Putamen (tissue), 1 donor: ENCODE results near the gene PCDHGA5.
"Not testable (repeated sequence)": the region's sequence is repeated elsewhere in the genome, so short reads cannot be mapped to it uniquely, and the experiment has no call there.

Source experiments
- DNase-seq: peaks from one replicate; pipeline ENCODE4 v3.0.0-alpha.2; 2016; ENCODE audit warnings: low spot score

The PCDHGA5 gene

DNA sequence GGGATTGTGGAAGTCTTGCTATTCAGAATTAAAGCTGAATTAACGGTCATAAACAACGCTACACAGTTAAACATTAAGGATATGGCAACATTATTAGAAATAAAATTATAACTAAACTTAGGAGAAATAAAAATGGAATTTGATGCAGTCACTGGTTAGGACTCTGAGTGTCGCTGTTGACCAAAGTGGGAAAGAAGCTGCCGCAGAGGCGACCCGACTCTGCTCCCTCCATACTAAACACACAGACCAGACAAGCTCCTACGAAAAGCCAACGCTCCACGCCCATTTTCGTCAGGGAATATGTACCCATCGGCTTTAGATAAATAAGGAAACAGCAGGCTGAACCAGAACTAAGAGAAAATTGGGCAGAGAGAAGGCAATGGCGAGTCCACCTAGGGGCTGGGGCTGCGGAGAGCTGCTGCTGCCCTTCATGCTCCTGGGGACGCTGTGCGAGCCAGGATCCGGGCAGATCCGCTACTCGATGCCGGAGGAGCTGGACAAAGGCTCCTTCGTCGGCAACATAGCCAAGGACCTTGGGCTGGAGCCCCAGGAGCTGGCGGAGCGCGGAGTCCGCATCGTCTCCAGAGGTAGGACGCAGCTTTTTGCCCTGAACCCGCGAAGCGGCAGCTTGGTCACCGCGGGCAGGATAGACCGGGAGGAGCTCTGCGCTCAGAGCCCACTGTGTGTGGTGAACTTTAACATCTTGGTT, at the start of gene PCDHGA5:
Gene PCDHGA5, plus strand, starts transcription at position 211 of the 709 bp plus-strand sequence. Its CDS starts 169 bp downstream, at position 380.
- no peak for DNase-seq

DNA sequence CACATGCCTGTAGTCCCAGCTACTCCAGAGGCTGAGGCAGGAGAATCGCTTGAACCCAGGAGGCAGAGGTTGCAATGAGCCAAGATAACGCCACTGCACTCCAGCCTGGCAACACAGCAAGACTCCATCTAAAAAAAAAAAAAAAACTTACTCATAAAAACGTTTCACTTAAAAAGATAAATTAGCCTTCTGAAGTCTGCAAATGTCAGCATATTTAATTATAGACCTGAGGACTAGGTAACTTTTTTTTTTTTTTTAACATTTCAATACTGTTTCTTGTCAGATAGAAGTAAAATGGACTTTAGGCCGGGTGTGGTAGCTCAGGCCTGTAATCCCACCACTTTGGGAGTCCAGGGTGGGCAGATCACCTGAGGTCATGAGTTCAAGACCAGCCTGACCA, 47.0 kb upstream of the PCDHGA5 start:
- DNase-seq, result not testable (repeated sequence)

DNA sequence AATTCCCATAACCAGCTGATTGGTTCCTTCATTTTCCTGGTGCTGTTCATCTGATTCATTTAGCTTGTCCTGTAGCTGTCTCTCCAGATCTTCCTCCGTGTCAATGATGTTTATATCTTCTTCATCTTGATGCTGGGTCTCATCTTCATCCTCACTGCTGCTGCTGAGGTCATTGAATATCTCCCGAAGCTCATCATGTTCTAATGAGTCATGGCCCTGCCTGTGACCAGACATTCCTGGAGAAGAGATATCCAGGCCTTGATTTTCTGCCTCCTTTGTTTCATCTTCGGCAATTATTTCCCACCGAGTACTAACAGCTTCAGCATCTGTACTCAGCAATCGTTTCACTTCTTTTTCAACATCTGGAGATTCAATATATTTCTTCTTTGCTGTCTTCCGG, 44.8 kb upstream of the PCDHGA5 start:
- DNase-seq, result no peak

DNA sequence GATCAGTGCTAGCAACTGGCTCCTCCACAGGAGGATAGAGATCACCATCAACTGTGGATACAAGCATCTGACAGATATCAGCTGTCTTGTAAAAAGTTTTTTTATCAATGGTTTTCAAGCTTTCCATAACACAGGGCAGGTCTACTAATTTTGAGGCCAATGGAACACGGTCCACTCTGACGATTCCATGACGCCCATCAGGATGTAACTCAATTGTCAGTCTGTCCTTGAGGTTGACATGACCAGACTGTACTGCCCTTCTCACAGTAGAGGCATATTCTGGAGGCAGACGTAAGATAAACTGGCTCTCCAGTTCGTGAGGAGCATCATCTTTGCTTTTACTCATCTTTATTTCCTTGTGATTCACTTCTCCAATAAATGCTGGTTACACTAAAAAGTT, 44.3 kb upstream of the PCDHGA5 start:
- DNase-seq, result no peak

DNA sequence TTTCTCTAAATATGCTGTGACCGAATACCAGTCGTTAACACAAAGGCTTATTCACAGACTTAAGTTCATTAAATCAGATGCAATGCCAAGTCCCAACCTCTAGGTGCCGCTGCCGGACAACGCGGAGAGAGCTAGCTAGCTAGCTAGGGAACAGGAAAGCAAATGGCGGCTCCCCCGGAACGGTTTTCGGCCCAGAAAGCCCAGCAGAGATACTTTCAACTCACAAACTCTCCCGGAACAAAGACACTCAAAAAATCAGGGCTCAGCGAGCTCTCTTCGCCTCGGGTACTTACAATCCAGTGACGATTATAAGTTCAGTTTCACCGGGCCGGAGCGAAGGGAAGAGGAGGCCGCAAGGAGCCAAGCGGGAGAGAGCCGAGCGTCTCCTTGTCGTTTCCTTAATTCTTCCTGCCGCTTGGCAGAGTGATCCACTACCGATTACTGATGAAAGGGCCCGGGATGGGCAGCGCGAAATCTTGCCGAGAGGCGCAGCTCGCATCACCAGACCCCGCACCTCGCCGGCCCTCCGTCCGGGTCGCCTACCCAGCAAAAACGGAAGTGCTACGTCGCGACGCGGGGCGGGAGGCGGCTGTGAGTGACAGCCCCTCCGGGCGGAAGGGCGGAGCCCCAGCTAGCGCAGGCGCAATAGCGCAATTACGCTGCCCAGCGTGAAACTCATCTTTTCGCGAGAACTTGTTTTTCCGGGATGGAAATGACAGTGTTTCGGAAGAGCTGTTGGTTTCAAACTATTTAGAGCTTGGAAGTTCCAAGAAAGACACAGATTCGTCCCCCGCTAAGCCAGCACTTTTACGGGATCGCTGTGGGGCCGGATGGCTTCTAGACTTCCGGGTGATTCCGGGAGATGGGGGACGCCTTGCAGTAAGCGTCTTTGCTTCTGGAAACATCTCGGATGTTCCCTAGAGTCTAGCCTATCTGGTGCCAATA, 43.5 kb upstream of the PCDHGA5 start, which contains the start of gene TAF7:
Gene TAF7, minus strand, starts transcription at position 560 of the 945 bp plus-strand sequence. CDS start 740 bp downstream, outside the sequence.
- peak; percentile 93 for DNase-seq

DNA sequence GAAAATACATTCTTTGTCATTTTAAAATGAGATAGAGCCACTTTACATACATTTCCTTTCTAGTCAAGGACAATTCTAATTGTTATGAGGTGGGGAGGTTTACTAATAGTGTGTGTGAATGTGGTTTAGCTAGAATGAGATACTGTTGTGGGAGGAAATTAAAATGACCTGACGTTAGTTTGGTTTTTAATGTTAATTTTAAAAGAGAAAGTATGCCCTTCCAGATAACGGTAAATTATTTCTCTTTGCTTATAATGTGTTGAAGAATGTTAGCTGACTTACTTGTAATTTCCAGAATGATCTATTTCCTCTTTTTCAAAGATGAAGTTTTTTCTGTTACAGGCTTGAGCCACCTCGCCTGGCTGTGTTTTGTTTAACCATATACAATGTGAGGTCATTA, 41.7 kb upstream of the PCDHGA5 start:
- DNase-seq, result no peak

DNA sequence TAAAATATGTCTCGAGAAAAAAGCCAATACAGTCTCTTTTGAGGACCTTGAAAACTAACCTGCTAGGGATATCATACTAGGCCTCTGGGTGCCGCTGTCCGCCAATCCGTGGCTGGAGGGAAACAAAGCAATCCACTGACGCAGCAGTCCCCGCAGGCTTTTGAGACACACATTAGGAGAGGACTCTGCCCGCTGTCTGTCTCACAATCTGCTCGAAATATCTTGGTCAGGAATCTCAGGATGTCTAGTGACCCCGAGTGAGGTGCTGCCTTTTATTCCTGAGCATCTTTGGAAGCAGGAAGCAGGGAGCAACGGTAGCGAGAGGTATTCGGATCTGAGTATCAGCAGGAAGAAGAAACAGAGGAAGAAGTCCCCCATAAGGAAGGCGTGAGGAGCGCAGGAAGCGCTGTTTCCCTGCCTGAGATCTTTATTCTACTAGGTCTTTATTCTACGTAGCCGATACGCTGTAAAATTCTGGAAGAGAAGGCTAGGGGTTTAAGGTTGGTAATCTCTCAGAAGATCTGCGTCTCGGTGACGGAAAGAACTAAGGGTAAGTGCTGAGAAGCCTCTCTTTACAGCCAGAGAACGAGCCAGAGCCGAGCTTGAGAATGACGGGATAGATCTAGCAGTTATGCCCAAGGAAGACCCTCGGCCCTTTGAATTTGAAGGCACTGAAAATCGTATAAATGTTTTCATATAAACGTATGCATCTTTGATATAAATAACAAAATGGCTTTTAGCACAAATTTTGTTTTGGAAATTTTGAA, 37.7 kb upstream of the PCDHGA5 start:
- DNase-seq, result peak; percentile 72

DNA sequence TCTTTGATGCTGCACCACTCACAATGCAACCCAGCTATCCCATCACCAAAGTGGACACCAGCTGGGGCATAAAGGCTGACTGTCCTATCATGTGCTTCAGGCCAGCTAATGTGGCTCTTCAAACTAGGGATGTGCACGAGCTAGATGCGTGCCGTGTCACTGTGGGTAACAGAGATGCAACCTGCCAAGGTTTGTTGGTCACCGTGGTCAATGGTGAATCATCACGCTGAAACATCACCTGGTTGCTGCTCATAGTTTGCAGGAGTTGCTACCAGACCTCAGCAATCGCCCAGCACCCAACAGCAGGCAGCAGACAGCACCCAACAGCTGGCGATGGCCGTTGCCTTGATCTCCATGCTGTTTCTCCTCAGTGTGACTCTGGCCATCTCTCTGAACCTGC, 35.7 kb upstream of the PCDHGA5 start:
- DNase-seq, result no peak

DNA sequence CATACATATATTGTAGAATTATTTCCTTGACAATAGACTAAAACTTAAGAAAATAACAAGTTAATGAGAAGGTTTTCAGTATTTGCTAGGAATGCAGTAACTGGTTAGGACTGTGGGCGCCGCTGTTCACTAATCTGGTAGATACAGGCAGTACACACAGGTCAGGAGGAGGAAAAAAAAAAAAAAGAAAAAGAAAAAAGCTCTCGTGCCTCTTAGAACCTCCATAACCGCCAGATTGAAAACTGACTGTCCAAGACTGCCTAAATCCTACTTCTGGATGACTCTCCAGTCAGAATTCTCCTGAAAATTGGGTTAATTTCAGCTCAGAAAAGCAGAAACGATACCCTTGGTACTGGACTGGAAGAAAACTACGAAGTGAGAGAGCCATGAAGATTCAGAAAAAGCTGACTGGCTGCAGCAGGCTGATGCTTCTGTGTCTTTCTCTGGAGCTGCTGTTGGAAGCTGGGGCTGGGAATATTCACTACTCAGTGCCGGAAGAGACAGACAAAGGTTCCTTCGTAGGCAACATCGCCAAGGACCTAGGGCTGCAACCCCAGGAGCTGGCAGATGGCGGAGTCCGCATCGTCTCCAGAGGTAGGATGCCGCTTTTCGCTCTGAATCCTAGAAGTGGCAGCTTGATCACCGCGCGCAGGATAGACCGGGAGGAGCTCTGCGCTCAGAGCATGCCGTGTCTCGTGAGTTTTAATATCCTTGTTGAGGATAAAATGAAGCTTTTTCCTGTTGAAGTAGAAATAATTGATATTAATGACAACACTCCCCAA, 33.5 kb upstream of the PCDHGA5 start, which contains the start of gene PCDHGA1:
Gene PCDHGA1, plus strand, starts transcription at position 216 of the 782 bp plus-strand sequence.
- no peak for DNase-seq

DNA sequence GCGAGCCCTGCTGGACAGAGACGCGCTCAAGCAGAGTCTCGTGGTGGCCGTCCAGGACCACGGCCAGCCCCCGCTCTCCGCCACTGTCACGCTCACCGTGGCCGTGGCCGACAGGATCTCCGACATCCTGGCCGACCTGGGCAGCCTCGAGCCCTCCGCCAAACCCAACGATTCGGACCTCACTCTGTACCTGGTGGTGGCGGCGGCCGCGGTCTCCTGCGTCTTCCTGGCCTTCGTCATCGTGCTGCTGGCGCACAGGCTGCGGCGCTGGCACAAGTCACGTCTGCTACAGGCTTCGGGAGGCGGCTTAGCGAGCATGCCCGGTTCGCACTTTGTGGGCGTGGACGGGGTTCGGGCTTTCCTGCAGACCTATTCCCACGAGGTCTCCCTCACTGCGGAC, 31.4 kb upstream of the PCDHGA5 start:
- not testable (repeated sequence) for DNase-seq

DNA sequence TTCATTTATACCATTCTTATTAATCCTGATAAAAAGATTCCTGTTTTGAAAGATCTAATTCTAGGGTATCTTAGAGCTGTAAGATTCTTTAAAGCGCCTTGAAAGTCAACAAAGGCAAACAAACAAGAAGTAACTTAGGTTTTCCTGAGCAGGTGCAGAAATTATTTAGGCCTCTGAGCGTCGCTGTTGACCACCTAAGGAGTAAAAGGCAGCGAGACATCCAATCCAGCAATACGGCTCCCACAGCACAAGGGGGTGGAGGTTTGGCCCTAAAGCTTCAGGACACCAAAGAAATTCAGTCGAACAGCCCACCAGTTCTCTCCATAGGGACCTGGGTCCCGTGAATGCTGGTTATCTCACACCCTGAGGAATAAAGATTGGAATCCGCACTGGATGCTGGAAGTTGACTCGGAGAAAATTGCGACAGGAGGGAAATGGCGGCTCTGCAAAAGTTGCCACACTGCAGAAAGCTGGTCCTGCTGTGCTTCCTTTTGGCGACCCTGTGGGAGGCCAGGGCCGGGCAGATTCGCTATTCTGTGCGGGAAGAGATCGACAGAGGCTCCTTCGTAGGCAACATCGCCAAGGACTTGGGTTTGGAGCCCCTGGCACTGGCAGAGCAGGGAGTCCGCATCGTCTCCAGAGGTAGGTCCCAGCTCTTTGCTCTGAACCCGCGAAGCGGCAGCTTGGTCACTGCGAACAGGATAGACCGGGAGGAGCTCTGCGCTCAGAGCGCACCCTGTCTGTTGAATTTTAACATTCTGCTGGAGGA, 25.2 kb upstream of the PCDHGA5 start, which contains the start of gene PCDHGA2:
Gene PCDHGA2, plus strand, starts transcription at position 223 of the 769 bp plus-strand sequence.
- no peak for DNase-seq

DNA sequence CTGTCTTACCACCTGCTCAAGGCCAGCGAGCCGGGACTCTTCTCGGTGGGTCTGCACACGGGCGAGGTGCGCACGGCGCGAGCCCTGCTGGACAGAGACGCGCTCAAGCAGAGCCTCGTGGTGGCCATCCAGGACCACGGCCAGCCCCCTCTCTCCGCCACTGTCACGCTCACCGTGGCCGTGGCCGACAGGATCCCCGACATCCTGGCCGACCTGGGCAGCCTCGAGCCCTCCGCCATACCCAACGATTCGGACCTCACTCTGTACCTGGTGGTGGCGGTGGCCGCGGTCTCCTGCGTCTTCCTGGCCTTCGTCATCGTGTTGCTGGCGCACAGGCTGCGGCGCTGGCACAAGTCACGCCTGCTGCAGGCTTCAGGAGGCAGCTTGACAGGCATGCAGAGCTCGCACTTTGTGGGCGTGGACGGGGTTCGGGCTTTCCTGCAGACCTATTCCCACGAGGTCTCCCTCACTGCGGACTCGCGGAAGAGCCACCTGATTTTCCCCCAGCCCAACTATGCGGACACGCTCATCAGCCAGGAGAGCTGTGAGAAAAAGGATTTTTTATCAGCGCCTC, 23.1 kb upstream of the PCDHGA5 start:
- not testable (repeated sequence) for DNase-seq

DNA sequence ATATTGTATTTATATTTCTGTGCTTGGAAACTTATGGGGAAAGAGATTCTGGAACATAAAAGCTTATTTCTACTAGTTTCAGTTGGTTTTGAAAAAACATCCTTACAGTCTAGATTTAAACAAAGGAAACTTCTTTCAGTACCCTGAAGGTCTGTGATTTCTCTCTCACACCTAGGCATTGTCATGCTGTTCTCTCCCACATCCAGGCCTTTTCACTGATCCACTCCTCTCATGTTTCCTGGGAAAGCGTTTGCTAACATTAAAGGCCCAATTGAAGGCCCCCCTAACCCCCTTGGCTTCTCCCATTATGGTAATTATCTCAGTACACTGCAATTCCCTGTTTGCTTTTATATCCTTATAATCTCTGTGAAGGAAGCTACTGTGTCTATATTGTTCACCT, 21.2 kb upstream of the PCDHGA5 start:
- no peak for DNase-seq

DNA sequence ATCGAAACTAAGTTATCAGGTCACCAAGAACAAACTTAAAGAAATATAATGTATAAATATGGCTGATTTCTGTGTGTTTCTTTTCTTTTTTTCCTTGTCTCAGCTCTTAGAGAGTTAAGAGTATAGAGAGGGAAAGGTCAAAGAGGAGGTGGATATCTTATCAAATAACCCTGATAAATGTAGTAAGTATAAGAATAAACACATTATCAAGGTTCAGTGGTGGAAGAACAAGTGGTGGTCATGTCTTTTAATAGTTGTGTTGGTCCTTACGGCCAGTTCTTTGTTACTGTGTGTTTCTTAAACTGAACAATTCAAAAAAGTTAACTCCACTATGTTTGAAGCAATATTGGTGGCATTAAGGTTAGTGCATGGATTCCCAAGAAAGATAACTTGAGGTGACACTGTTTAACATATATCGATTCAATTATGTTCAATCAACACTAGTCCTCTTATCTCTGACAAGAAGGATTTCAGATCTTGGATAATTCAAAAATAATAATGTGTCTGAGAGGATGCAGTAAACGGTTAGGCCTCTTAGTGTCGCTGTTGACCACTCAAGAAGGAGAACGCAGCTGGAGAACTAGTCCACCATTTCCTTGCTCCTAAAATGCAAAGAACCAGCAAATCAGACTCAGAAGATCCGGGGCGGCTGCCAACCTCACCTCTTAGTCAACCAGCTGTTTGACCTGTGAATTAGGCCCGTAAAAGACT, 20.6 kb upstream of the PCDHGA5 start, which contains the start of gene PCDHGA3:
Gene PCDHGA3, plus strand, starts transcription at position 588 of the 711 bp plus-strand sequence. CDS start 205 bp downstream, outside the sequence.
- no peak for DNase-seq

DNA sequence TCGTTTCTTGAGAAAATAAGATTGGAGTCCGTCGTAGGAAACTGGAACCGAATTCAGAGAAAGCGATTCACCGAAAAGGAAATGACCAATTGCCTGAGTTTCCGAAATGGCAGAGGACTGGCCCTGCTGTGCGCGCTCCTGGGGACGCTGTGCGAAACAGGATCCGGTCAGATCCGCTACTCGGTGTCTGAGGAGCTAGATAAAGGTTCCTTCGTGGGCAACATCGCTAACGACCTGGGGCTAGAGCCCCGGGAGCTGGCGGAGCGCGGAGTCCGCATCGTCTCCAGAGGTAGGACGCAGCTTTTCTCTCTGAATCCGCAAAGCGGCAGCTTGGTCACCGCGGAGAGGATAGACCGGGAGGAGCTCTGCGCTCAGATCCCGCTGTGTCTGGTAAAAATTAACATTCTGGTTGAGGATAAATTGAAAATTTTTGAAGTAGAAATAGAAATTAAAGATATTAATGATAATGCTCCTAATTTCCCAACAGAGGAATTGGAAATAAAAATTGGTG, 20.0 kb upstream of the PCDHGA5 start:
- DNase-seq, result no peak

DNA sequence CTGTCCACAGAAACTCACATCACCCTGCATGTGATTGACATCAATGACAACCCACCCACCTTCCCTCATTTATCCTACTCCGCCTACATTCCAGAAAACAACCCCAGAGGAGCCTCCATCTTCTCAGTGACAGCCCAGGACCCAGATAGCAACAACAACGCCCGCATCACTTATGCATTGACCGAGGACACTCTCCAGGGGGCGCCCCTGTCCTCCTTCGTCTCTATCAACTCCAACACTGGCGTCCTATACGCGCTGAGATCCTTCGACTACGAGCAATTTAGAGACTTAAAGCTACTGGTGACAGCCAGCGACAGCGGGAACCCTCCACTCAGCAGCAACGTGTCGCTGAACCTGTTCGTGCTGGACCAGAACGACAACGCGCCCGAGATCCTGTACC, 18.6 kb upstream of the PCDHGA5 start:
- no peak for DNase-seq

DNA sequence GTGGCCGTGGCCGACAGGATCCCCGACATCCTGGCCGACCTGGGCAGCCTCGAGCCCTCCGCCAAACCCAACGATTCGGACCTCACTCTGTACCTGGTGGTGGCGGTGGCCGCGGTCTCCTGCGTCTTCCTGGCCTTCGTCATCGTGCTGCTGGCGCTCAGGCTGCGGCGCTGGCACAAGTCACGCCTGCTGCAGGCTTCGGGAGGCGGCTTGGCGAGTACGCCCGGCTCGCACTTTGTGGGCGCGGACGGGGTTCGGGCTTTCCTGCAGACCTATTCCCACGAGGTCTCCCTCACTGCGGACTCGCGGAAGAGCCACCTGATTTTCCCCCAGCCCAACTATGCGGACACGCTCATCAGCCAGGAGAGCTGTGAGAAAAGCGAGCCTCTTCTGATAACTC, 17.9 kb upstream of the PCDHGA5 start:
- not testable (repeated sequence) for DNase-seq

DNA sequence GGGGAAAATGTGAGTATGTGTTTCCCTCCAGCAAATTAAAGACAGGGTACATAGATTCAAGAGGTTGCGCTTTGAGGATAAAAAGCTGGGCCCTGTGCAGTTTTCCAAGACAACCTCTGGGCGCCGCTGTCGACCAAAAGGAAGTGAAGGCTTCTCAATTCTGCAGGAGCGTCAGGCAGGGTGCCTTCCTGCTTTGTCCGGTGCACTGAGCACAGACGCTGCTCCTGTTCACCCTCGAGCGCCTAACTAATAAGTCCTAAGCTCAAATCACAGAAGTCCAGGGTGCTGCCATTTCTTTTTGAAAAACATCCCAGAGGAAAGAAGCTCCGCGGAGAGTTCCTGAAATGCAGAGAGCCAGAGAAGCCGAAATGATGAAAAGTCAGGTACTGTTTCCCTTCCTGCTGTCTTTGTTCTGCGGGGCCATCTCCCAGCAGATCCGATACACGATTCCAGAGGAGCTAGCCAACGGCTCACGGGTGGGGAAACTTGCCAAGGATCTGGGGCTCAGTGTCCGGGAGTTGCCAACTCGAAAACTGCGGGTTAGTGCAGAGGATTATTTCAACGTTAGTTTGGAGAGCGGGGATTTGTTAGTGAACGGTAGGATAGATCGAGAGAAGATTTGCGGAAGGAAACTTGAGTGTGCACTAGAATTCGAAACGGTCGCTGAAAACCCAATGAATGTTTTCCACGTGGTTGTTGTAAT, 13.9 kb upstream of the PCDHGA5 start, which contains the start of gene PCDHGB1:
Gene PCDHGB1, plus strand, starts transcription at position 183 of the 703 bp plus-strand sequence. Its CDS starts 162 bp downstream, at position 345.
- DNase-seq, result no peak
